HCT116 (cell line): ENCODE results near the gene MEIS1. TPM values are rescaled to one million over a fixed set of nuclear protein-coding genes. Genes with fewer than 3 reads are reported as not detected.

Experiments used
- ATAC-seq: fragments of 200-7000 bp; cut with Tn5 transposase; 2 replicates; pipeline ENCODE4 v1.9.1; 2020; ENCODE audit warnings: mild to moderate bottlenecking, moderate library complexity
- BruUV-seq: library from RNA; stranded (reverse); fragments of 400-500 nt; replicated peaks from 2 replicates; lab custom pipeline; 2021; lab: Mats Ljungman, UMichigan
- CTCF ChIA-PET: fragments of 300-600 bp; sonication (Branson Sonifier 250); formaldehyde crosslinking; loops from one replicate; lab custom pipeline; 2021; ENCODE audit warnings: antibody characterized with exemption; lab: Charles Lee
- POLR2A ChIA-PET: fragments of 300-600, 350-600 bp; sonication (Branson Sonifier 250); formaldehyde crosslinking; loops from one replicate; lab custom pipeline; 2021; ENCODE audit warnings: antibody characterized with exemption; lab: Charles Lee
- RAD21 ChIA-PET, 2 experiments: fragments of 300-600 bp; sonication (Branson Sonifier 250); formaldehyde crosslinking; loops; one replicate each; lab custom pipeline; 2023; ENCODE audit warnings: low total read pairs in 2 of 2; ENCODE audit not compliant: uncharacterized antibody in 2 of 2, unreplicated experiment in 2 of 2, low non-redundant PET in 1 of 2; lab: Charles Lee
- DNase-seq: peaks from one replicate; pipeline ENCODE4 v3.0.0-alpha.2; 2010; ENCODE audit warnings: low read depth, low spot score
- H2AFZ ChIP-seq: fragments of 200-600 bp; shearing (Covaris generic), sonication (generic); 2 replicates; pipeline ENCODE4 v1.6.1; 2017; ENCODE audit warnings: low read depth, mixed run types, mixed read lengths, antibody characterized with exemption, low read length; ENCODE audit not compliant: poor library complexity, severe bottlenecking
- H3K27ac ChIP-seq: 2 replicates; pipeline ENCODE4 v1.5.1; 2012; ENCODE audit warnings: low read depth, low read length
- H3K27me3 ChIP-seq: fragments of 200-600 bp; sonication (generic); 2 replicates; pipeline ENCODE4 v1.6.1; 2016; ENCODE audit warnings: mixed run types, low read length, mixed read lengths; ENCODE audit not compliant: insufficient read depth
- H3K36me3 ChIP-seq, 2 experiments: fragments of 200-500 bp in 1 of 2; fragments of 200-600 bp in 1 of 2; sonication (Bioruptor generic) in 1 of 2; sonication (generic) in 1 of 2; 2 replicates each; pipeline versions ENCODE4 v1.5.1 to v1.6.1; 2014 to 2016; ENCODE audit warnings: low read length in 2 of 2, inconsistent platforms in 1 of 2, mixed read lengths in 1 of 2, mixed run types in 1 of 2; ENCODE audit not compliant: insufficient read depth in 2 of 2, control insufficient read depth in 1 of 2
- H3K4me1 ChIP-seq, 2 experiments: fragments of 200-600 bp in 1 of 2; sonication (generic) in 1 of 2; 2 replicates each; pipeline versions ENCODE4 v1.5.1 to v1.6.1; 2012 to 2017; ENCODE audit warnings: low read length in 2 of 2, inconsistent platforms in 1 of 2, mild to moderate bottlenecking in 1 of 2, mixed read lengths in 1 of 2, mixed run types in 1 of 2, moderate library complexity in 1 of 2; ENCODE audit not compliant: insufficient read depth in 2 of 2, control insufficient read depth in 1 of 2
- H3K4me2 ChIP-seq: fragments of 200-600 bp; sonication (generic); 2 replicates; pipeline ENCODE4 v1.6.1; 2017; ENCODE audit warnings: mixed run types, low read length, mixed read lengths
- H3K4me3 ChIP-seq, 2 experiments: fragments of 200-600 bp in 1 of 2; sonication (generic) in 1 of 2; replicated peaks in 1 of 2; 2 replicates each; pipeline ENCODE4 v1.5.1; 2011 to 2016; ENCODE audit warnings: low read length in 2 of 2, control low read depth in 1 of 2, low read depth in 1 of 2, mild to moderate bottlenecking in 1 of 2, mixed read lengths in 1 of 2, mixed run types in 1 of 2
- H3K79me2 ChIP-seq: fragments of 200-600 bp; sonication (generic); 2 replicates; pipeline ENCODE4 v1.6.1; 2017; ENCODE audit warnings: mild to moderate bottlenecking, mixed run types, low read length, moderate library complexity, mixed read lengths; ENCODE audit not compliant: insufficient read depth
- H3K9ac ChIP-seq: fragments of 200-600 bp; sonication (generic); 2 replicates; pipeline ENCODE4 v1.6.1; 2016; ENCODE audit warnings: low read length, mixed read lengths
- H3K9me2 ChIP-seq: fragments of 200-600 bp; sonication (generic), shearing (Covaris generic); 2 replicates; pipeline ENCODE4 v1.6.1; 2017; ENCODE audit warnings: mixed run types, mild to moderate bottlenecking, moderate library complexity; ENCODE audit not compliant: insufficient read depth
- H3K9me3 ChIP-seq, 2 experiments: fragments of 200-500 bp in 1 of 2; fragments of 200-600 bp in 1 of 2; sonication (Bioruptor generic) in 1 of 2; sonication (generic) in 1 of 2; 2 replicates each; pipeline ENCODE4 v1.6.1; 2014 to 2017; ENCODE audit warnings: low read length in 2 of 2, mixed read lengths in 2 of 2, inconsistent platforms in 1 of 2, low read depth in 1 of 2, mild to moderate bottlenecking in 1 of 2, mixed run types in 1 of 2, moderate library complexity in 1 of 2; ENCODE audit not compliant: control insufficient read depth in 1 of 2, insufficient read depth in 1 of 2
- H4K20me1 ChIP-seq: fragments of 200-600 bp; sonication (generic), shearing (Covaris generic); 2 replicates; pipeline ENCODE4 v1.6.1; 2017; ENCODE audit warnings: mixed run types, mild to moderate bottlenecking, moderate library complexity; ENCODE audit not compliant: insufficient read depth
- CEBPB ChIP-seq: IDR thresholded peaks from 2 replicates; pipeline ENCODE4 v1.6.1; 2012; ENCODE audit warnings: low read depth
- EGR1 ChIP-seq: IDR thresholded peaks from 2 replicates; pipeline ENCODE4 v1.6.1; 2012; ENCODE audit warnings: low read depth
- FOSL1 ChIP-seq: IDR thresholded peaks from 2 replicates; pipeline ENCODE4 v1.6.1; 2012; ENCODE audit warnings: low read depth
- RAD21 ChIP-seq: IDR thresholded peaks from 2 replicates; pipeline ENCODE4 v1.6.1; 2012; ENCODE audit warnings: low read depth, mild to moderate bottlenecking
- TCF7L2 ChIP-seq: IDR thresholded peaks from 2 replicates; pipeline ENCODE4 v1.7.0; 2011; ENCODE audit warnings: borderline replicate concordance, inconsistent platforms; ENCODE audit not compliant: insufficient read depth, insufficient read length; ENCODE audit errors: extremely low read depth
- YY1 ChIP-seq: IDR thresholded peaks from 2 replicates; pipeline ENCODE4 v1.6.1; 2011; ENCODE audit warnings: low read length, low read depth, moderate library complexity, mild to moderate bottlenecking; ENCODE audit not compliant: insufficient replicate concordance; ENCODE audit errors: extremely low read depth
- ZNF274 ChIP-seq: fragments of 200-500 bp; sonication (Bioruptor generic); IDR thresholded peaks from 2 replicates; pipeline ENCODE4 v1.6.1; 2014; ENCODE audit warnings: mild to moderate bottlenecking, low read depth, low read length, inconsistent platforms
- intact Hi-C: fragments of 100-400 bp; cut with micrococcal nuclease; formaldehyde crosslinking; loops from 2 replicates; pipeline ENCODE4 v1.10.0; 2022
- total RNA-seq: library from RNA; stranded (reverse); gene quantifications from one replicate; pipeline ENCODE4 v1.2.1, GENCODE V29; 2021; ENCODE audit not compliant: unreplicated experiment
- TF ChIP-seq, protein P1 (sequence below): IDR thresholded peaks from 2 replicates; pipeline ENCODE4 v1.6.1; 2012
- TF ChIP-seq, protein P2 (sequence below): IDR thresholded peaks from 2 replicates; pipeline ENCODE4 v1.6.1; 2012; ENCODE audit warnings: low read depth
- TF ChIP-seq, protein P3 (sequence below), 3 experiments: fragments of 200-600 bp in 1 of 3; sonication (generic) in 1 of 3; IDR thresholded peaks in 2 of 3; conservative IDR thresholded peaks in 1 of 3; 2 replicates each; pipeline ENCODE4 v1.5.1; 2012 to 2017; ENCODE audit warnings: low read depth in 2 of 3, low read length in 2 of 3, antibody characterized with exemption in 1 of 3, borderline replicate concordance in 1 of 3, control low read depth in 1 of 3, mild to moderate bottlenecking in 1 of 3, mixed read lengths in 1 of 3, mixed run types in 1 of 3, moderate library complexity in 1 of 3; ENCODE audit not compliant: insufficient read depth in 1 of 3

MEIS1 gene
- total RNA-seq, 1 experiment from 2014 or later, result 0.32 TPM

DNA sequence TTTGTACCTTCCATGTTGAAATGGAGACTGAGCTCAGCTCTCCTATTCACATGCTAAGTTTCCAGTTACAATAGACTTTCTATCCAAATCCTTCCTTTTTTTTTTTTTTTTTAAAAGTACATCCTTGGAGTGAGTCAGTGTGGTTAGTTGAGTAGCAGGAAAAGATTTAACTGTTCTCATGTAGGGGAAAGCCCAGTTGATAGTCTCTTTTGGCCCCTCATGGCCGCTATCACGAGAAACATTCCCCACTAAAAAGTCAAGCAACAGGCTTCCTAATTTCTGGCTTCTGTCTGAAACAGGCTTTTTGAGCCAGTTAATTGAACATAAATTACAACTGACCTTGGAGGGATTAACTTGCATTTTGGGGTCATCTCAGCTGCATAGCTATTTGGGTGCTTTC is 161.3 kb downstream of the MEIS1 start:
- Histone ChIP-seq H3K4me1 (no peaks in the 10 kb centered on the region), H3K4me2 (no peak overlapping the region), H4K20me1 (no peaks in the 10 kb centered on the region), H3K4me3 (no peak overlapping the region), H3K9ac (no peak overlapping the region), H3K27me3 (no peaks in the 10 kb centered on the region), H3K36me3 (no peaks in the 10 kb centered on the region), H3K9me2 (no peaks in the 10 kb centered on the region), H3K79me2 (no peaks in the 10 kb centered on the region), H3K9me3 (peaks cover 0 to 6% of the 10 kb centered on the region in 2 experiments; a peak in 1 of 4 replicates), H3K27ac (no peak overlapping the region), H2AFZ (no peak overlapping the region)
- ATAC-seq (no peak), DNase-seq (no peak)
- ChIA-PET RAD21 (no interaction called here), POLR2A (no interaction called here), CTCF (no interaction called here)
- TF ChIP-seq YY1, result no peak
- TF ChIP-seq, protein P1, sequence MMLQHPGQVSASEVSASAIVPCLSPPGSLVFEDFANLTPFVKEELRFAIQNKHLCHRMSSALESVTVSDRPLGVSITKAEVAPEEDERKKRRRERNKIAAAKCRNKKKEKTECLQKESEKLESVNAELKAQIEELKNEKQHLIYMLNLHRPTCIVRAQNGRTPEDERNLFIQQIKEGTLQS, result no peak
- intact Hi-C loops, result no loop called here
- no TSS peak for BruUV-seq

DNA sequence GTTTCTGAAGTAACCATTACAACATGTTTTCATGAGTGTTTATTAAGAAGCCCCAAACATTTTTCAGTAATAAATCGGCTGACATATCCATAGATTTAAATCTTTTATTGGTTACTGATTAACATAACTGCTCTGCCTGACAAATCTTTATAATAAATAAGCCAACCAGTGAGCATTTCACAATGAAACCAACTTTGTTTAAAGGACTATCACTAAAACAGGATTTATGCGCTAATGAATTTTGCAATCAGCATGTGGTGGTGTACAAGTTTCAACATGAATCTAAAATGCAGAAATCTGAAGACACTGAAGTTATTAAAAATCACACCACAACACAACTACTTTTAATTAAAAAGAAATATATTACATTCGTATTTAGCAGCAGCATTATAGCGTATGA is 166.7 kb downstream of the MEIS1 start:
- POLR2A ChIA-PET, result no interaction called here
- Histone ChIP-seq H3K27ac (no peak overlapping the region), H3K4me1 (no peaks in the 10 kb centered on the region), H3K4me2 (no peak overlapping the region), H3K9me3 (peaks cover 0 to 2% of the 10 kb centered on the region in 2 experiments; a peak in 1 of 4 replicates), H2AFZ (no peak overlapping the region), H3K9me2 (no peaks in the 10 kb centered on the region), H3K79me2 (no peaks in the 10 kb centered on the region), H3K9ac (no peak overlapping the region), H3K36me3 (no peaks in the 10 kb centered on the region), H4K20me1 (no peaks in the 10 kb centered on the region), H3K27me3 (no peaks in the 10 kb centered on the region), H3K4me3 (no peak overlapping the region)
- ATAC-seq (no peak), DNase-seq (no peak)
- BruUV-seq, result no TSS peak
- intact Hi-C loops, result no loop called here
- CTCF ChIA-PET, result no interaction called here
- TF ChIP-seq CEBPB (no peak), EGR1 (no peak), RAD21 (no peak), TCF7L2 (no peak), ZNF274 (no peak), FOSL1 (no peak)
- TF ChIP-seq, protein P2, sequence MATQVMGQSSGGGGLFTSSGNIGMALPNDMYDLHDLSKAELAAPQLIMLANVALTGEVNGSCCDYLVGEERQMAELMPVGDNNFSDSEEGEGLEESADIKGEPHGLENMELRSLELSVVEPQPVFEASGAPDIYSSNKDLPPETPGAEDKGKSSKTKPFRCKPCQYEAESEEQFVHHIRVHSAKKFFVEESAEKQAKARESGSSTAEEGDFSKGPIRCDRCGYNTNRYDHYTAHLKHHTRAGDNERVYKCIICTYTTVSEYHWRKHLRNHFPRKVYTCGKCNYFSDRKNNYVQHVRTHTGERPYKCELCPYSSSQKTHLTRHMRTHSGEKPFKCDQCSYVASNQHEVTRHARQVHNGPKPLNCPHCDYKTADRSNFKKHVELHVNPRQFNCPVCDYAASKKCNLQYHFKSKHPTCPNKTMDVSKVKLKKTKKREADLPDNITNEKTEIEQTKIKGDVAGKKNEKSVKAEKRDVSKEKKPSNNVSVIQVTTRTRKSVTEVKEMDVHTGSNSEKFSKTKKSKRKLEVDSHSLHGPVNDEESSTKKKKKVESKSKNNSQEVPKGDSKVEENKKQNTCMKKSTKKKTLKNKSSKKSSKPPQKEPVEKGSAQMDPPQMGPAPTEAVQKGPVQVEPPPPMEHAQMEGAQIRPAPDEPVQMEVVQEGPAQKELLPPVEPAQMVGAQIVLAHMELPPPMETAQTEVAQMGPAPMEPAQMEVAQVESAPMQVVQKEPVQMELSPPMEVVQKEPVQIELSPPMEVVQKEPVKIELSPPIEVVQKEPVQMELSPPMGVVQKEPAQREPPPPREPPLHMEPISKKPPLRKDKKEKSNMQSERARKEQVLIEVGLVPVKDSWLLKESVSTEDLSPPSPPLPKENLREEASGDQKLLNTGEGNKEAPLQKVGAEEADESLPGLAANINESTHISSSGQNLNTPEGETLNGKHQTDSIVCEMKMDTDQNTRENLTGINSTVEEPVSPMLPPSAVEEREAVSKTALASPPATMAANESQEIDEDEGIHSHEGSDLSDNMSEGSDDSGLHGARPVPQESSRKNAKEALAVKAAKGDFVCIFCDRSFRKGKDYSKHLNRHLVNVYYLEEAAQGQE, result no peak
- TF ChIP-seq, protein P3, sequence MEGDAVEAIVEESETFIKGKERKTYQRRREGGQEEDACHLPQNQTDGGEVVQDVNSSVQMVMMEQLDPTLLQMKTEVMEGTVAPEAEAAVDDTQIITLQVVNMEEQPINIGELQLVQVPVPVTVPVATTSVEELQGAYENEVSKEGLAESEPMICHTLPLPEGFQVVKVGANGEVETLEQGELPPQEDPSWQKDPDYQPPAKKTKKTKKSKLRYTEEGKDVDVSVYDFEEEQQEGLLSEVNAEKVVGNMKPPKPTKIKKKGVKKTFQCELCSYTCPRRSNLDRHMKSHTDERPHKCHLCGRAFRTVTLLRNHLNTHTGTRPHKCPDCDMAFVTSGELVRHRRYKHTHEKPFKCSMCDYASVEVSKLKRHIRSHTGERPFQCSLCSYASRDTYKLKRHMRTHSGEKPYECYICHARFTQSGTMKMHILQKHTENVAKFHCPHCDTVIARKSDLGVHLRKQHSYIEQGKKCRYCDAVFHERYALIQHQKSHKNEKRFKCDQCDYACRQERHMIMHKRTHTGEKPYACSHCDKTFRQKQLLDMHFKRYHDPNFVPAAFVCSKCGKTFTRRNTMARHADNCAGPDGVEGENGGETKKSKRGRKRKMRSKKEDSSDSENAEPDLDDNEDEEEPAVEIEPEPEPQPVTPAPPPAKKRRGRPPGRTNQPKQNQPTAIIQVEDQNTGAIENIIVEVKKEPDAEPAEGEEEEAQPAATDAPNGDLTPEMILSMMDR (IDR thresholded peaks at IDR 0.05 in 2 of 3, conservative IDR thresholded peaks at IDR 0.05 in 1 of 3; ENCODE audit: borderline replicate concordance in 1 of 3, insufficient read depth in 1 of 3, low read depth in 2 of 3, low read length in 2 of 3), result no peak
- RAD21 ChIA-PET, result no interaction called here
